SHP77 treated with DMSO at 0.1 percent for 48 hours (cell line): Measurements from ENCODE around the gene ATG10.
"Not testable (repeated sequence)": the region's sequence is repeated elsewhere in the genome, so short reads cannot be mapped to it uniquely, and the experiment has no call there.

ENCODE experiments used
- DNase-seq: peaks from one replicate; lab custom pipeline; 2025; lab: John Stamatoyannopoulos, UW

The ATG10 gene

DNA sequence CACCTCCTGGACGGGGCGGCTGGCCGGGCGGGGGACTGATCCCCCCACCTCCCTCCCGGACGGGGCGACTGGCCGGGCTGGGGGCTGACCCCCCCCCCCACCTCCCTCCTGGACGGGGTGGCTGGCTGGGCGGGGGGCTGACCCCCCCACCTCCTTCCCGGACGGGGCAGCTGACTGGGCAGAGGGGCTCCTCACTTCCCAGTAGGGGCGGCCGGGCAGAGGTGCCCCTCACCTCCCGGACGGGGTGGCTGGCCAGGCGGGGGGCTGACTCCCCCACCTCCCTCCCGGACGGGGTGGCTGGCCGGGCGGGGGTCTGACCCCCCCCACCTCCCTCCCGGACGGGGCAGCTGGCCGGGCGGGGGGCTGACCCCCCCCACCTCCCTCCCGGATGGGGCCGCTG is 11.3 kb downstream of the ATG10 start:
- not testable (repeated sequence) for DNase-seq

DNA sequence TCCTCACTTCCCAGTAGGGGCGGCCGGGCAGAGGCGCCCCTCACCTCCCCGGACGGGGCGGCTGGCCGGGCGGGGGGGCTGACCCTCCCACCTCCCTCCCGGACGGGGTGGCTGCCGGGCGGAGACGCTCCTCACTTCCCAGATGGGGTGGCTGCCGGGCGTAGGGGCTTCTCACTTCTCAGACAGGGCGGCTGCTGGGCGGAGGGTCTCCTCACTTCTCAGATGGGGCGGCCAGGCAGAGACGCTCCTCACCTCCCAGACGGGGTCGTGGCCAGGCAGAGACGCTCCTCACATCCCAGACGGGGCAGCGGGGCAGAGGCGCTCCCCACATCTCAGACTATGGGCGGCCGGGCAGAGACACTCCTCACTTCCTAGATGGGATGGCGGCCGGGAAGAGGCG is 11.7 kb downstream of the ATG10 start:
- not testable (repeated sequence) for DNase-seq

DNA sequence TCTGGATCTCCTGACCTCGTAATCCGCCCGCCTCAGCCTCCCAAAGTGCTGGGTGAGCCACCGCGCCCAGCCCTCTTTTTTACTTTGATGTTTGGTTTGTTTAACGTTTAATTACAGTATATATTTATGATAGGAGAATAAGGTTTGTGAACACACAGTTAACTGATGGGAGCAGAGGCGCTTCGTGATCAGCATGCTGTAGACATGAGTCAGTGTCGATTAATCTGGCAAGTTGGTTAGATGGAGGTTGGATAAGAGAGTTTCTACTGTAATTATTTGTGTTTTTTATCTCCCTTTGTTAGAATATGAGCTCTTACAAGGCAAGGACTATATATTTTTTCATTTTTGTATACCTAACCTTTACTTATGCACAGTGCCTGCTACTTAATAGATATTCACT is 14.3 kb downstream of the ATG10 start:
- no peak for DNase-seq

DNA sequence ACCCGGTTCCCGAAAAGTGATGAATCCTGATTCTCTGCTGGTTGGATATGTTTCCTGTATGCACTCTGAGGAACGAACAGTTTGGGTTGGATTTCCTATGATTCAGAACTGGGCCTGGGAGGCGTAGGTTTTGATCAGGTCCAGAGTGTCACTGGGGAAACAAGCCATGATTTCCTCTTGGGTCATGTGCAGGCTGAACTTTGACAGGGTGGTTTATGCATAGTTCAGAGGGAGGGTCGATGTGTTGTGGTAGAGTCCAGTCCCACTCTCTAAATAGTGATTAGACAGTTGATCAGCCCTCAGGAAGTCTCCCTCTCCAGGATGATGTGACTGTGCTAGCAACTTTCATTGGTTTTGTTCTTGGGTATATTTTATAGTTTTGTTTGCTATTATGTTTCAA is 17.4 kb downstream of the ATG10 start:
- no peak for DNase-seq

DNA sequence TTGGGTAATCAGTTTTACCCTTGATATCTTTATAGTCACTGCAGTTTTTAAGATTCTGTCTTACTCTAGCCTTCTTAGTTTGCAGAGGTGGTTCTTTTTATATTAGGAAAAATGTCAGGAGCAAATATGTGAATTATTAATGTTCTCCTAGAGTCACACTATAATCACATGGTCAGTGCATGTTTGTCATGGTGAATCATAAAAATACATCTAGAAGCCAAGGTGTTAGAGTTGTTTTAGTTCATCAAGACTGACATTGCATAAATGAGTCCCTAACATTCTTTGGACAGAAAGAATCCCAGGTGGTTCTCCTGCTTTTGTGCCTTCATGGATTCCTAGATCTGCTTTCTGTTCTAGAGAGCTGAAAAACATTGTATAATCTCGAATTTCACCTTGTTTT is 22.9 kb downstream of the ATG10 start:
- DNase-seq = no peak

DNA sequence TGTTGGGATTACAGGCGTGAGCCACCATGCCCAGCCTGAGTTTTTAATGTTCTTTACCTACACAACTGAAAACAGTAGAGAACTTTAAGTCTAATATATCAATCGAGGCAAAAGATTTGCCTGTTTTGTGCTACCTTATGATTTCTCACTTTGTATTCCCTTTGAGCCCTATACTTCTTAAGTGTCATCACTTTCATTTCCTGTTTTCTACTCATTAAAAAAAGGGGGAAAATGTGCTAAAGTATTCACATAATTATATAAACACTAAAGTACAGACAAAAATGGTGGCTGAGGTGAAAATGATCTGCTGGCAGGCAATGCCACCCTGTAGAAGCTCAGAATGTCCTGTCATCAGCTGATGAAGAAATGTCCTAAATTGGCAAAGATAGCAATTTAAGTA is 23.6 kb downstream of the ATG10 start:
- DNase-seq = no peak

DNA sequence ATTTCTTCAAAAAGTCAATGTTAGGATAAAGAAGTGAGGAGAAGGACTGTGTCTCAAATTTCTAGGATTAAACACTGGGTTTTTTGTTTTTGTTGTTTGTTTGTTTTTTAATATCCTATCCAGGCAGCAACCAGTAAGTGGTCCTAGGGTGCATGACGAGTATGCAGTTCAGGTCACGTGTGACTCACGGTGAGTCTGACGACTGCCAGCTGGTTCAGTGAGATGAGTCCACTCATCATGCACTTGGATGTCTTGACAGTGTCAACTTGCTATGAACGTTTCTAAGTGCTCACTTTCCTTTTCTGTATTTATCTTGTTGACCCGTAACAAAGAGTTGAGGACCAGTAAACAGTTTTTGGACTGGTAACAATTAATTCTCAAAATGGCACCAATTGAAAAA is 32.7 kb downstream of the ATG10 start:
- DNase-seq = no peak

DNA sequence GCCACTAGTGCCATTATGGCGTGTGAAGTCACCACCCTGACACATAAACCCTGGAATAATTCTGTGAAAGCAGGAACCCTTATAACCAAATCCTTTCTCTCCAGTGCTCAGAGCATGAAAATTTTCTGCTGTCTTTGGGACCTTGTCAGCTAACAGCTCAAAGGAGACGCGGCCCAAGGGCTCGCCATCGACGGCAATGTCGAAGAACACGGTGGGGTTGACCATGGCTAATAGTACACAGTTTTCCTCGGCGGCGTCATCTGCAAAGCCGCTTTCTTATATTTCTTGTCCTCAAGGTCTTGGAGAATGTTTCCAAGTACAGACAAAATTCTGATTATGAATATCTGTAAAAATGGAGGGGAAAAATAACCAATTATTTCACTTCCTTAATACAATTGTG is 38.0 kb downstream of the ATG10 start:
- DNase-seq = not testable (repeated sequence)

DNA sequence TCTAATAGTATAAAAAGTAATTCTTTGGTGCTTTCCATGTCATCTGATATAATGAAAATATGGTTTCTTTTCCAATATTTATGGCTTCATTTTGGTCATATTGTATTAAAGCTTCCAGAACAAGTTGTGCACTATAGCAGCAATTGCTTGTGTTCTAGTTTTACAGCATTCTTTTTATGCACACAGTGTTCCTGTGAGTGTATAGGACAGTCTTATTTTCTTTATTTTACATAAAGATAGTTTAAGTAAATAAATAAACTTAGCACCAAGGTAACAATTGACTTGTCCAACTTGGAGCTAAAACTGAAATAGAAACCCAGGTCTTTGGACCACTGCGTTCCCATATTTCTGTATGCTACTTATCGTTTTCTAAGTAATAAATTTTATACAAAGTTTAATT is 38.9 kb downstream of the ATG10 start:
- DNase-seq = no peak

DNA sequence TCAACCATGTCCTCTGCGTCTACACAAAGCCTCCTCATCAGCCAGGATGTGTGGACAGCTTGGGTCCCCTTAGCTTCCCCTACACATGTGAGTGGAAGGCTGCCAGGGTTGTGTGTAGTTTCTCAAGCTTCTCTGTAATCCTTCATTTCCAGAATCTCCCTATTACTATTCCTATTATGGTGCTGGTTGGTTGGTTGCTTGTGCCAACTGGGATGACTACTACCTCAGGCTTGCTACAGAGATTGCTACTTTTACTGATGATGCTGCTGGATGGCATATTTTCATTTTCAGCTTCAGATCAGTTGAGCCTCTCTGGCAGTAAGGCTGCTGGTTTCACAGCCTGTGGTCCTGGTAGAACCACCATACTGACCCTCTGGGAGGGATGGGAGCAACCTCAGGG is 39.9 kb downstream of the ATG10 start:
- DNase-seq = no peak

DNA sequence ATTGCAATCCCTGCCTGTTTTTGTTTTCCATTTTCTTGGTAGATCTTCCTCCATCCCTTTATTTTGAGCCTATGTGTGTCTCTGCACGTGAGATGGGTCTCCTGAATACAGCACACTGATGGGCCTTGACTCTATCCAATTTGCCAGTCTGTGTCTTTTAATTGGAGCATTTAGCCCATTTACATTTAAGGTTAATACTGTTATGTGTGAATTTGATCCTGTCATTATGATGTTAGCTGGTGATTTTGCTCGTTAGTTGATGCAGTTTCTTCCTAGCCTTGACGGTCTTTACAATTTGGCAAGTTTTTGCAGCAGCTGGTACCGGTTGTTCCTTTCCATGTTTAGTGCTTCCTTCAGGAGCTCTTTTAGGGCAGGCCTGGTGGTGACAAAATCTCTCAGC is 42.8 kb downstream of the ATG10 start:
- DNase-seq = not testable (repeated sequence)

DNA sequence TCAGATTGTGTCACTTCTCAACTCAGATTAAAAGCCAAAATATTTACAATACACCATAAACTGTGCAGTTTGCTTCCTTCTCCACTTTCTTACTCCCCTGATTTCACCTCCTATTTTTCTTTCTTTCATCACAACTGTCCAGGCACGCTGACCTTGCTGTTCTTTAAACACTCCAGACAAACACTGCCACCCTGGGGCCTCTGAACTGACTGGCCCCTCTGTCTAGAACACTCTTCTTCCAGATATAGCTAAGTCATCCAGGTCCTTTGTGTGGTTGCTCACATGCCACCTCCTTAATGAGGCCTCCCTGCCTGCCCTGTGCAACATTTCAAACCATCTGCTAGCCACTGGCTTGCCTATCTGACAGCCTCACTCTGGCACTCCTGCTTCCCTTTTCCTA is 46.6 kb downstream of the ATG10 start:
- DNase-seq = peak; percentile 35

DNA sequence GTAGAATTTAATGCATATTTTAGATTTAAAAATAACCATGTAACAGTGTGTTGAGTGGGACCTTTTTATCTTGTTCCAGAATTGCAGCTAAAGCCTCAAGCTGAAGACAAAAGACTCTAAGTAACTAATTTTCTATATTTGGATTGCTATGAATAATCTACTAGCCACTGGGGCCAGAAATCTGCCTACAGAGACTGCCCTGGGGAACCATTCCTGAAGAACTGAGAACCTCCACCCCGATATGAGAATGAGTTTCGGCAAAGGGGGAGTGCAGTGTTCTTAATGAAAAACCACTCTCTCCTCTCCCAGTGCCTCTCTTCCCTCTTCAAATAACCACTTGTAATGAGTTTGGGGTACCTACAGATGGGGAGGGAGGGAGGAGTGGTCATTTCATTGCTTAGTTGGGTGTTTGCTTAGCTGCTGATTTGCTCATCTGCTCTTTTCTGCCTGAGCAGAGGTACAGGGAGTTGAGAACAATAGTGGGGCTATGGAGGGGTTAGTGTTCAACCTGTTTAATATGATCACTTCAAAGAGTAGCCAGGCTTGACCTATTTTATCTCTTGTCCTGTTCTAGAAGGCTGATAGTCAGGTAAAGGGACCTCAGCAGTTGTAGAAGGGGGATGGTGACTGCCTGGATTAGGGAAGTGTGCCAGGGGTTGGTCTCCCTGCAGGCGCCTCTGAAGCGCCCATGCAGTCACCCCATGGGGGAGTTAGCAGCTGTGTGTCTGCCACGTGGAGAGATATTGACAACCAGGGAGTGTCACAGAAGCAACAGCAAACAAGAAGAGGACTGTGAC is 47.7 kb downstream of the ATG10 start:
- DNase-seq = peak; percentile 71

DNA sequence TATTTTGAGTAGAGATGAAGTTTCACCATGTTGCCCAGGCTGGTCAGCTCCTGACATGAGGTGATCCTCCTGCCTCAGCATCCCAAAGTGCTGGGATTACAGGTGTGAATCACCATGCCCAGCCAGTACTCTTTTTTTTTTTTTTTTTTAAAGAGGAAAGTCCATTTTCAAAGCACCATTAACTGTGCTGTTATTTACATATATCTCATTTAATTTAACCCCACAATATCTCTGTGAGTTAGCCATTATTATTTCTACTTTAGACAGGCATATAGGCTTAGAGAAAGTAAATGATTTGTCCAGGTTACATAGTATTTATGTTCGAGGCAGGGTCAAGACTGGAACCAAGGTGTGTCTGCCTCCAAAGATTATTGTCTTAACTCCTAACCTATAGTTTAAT is 50.7 kb downstream of the ATG10 start:
- no peak for DNase-seq

DNA sequence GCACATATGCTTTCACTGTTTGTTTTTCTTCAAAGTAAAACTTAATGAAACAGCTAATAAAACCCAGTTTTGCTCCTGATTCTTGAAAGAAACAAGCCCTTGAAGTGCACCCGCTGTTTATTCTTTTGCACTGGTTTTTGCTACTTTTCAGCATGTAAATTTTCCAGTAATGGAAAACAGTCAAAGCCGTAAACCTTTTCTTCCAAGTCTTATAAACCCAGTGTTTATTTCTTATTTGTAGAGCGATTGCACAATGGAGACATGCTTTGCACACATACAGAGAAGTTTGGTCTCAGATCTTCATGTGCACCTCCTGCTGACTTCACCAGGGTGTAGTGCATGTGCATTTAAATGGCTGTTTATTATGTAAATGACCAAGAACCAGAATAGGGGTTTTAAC is 51.8 kb downstream of the ATG10 start:
- DNase-seq = no peak

DNA sequence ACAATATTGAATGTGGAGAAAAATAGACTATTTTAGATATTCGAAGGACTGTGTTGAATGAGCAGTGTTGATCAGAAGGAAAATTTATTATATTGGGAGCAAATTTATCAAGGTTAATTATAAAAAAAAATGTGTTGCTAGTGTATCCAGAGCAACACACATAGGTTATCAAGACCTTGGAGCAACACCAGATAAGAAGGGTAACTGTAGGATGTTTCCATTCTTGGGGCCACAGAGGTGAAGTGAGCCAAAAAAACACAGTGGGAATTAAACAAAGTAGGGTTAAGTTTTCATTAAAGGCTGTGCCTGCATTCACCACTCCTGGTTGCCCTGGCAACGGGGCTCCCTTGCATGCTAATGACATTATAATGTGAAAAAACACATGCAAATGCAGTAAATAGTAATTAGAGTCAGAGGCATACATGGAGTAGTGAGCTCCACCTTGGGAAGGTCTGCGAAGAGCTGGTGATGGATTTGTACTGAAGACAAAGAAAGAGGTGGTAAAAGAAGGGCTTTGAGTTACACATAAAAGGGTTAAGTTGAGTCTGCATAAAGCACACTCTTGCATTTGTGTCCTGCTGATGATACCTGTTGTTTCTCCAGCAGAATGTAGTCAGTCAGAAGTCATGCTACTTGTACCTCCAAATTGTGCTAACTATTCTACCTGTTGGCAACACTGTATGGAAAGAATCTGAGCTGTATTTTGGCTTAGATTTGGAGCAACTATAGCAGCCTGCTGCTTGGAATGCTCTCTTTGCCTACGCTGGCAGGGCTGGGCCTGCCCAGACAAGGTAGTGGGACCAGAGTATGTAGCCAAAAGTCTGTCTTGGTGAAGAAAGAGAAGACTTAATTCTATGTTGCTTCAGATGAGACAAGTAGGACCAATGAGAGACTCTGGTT is 59.6 kb downstream of the ATG10 start:
- no peak for DNase-seq

DNA sequence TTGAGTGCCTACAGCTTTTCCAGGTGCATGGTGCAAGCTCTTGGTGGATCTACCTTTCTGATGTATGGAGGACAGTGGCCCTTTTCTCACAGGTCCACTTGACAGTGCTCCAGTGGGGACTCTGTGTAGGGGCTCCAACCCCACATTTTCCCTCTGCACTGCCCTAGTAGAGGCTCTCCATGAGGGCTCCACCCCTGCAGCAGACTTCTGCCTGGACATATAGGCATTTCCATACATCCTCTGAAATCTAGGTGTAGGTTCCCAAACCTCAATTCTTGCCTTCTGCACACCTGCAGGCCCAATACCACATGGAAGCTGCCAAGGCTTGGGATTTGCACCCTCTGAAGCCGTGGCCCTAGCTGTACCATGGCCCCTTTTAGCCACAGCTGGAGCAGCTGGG is 71.1 kb downstream of the ATG10 start:
- not testable (repeated sequence) for DNase-seq

DNA sequence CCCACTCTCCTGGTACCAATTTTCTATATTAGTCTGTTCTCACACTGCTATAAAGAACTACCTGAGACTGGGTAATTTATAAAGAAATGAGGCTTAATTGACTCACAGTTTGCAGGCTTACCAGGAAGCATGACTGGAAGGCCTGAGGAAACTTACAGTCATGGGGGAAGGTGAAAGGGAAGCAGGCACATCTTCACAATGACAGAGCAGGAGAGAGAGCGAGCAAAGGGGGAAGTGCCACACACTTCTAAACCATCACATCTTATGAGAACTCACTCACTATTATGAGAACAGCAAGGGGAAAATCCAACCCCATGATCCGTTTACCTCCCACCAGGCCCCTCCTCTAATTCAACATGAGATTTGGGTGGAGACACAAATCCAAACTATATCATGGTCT is 72.2 kb downstream of the ATG10 start:
- no peak for DNase-seq

DNA sequence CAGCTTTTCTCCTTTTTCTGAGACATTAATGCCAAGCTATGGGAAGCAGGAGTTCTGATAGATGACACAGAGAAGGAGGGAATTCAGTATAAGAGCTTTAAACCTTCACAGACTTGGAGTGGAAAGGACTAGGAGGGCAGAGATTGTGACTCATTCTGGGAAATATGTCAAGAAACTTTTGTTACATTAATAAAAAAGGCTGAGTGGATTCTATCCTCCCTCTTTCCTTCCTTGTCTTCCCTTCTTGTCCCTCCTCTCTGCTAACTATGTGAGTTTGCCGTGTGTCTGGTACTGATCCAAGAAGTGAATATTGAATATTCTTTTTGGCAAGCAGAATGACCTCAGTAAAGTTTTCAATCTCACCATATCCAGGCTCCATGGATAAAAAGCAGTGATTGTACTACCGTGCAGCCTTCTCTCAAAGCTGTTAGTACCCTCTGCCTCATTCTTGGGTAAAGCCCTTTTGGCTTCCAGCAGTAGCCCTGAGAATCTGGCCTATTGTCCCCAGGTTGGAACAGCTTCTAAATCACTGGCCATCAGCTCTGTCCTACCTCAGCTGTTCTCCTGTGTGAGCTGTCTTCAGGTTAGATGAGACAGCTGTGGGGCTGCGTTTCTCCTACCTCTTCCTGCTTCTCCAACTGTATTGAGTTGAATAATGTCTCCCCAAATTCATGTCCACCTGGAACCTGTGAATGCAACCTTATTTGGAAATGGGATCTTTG is 73.9 kb downstream of the ATG10 start:
- no peak for DNase-seq

DNA sequence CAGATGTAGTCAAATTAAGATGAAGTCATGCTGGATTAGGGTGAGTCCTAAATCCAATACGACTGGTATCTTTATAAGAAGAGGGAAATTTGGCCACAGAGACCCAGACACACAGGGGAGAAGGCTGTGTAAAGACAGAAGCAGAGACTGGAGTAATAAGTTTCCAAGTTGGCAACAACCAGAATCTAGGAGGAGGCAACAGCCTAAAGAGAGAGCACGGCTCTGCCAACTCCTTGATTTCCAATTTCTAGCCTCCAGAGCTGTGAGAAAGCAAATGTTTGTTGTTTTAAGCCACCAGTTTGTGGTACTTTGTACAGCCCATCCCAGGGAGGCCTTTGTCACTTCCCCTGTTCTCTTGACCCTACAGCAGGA is 74.4 kb downstream of the ATG10 start:
- no peak for DNase-seq

DNA sequence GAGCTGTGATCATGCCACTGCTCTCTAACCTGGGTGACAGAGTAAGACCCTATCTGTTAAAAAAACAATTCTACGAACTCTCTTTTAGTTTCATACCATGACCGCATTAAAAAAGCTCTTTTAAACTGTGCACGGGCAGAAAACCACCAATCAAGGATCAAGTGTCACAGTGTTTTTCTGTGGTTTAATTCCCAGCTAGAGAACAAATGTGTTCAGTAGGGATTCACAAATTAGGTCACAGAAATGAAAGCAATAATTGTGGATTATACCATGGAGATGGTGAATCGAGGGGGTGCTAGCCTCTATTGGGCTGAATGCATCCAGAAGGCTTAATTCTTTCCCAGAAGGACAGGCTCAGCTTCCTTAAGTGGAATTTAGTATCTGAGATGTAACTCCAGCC is 79.1 kb downstream of the ATG10 start:
- DNase-seq = no peak

DNA sequence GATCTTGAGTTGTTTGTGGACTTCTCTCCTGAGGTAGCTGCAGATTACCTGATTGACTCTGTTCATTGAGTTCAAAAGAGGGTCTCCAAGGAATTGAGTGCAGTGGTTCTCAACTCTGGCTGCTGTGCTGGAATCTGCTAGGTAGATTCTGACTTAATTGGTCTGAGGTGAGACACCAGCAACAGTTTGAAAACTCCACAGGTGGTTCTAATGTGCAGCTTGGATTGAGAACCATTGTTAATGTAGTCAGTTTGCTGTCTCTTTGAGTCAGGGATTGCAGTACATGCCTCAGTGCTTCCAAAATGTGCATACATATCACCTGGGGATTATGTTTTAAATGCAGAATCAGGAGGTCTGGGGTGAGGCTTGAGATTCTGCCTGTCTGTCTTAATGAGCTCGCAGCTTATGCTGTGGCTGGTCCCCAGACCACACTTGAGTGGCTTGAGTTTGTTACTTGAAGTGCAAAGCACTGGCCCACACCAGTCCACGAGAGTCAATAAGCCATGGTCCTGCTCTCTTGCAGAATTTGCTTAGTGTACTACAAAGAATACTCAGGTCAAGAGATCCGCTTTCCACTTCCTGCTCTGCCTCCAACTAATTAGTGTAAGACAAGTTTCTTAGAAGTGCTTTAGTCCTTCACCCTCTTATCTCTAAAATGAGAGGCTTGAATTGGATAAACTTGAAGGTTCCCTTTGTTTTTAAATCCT is 82.3 kb downstream of the ATG10 start:
- no peak for DNase-seq
